Ovary (tissue), 9 donors: Measurements from ENCODE around the gene HK3. TPM values are rescaled to one million over a fixed set of nuclear protein-coding genes. Genes with fewer than 3 reads are reported as not detected.

ENCODE experiments used
- DNase-seq, 5 donors: peaks; one replicate each; pipeline ENCODE4 v3.0.0-alpha.2; 2019 to 2020
- H3K27ac ChIP-seq, 2 donors: fragments of 200-600 bp; one replicate each; pipeline versions ENCODE4 v1.5.1 to v1.8.0; 2019 to 2022
- H3K27me3 ChIP-seq: fragments of 200-600 bp; one replicate; pipeline ENCODE4 v1.8.0; 2022
- H3K36me3 ChIP-seq: fragments of 200-600 bp; sonication (generic); one replicate; pipeline ENCODE4 v1.5.1; 2019
- H3K4me1 ChIP-seq: one replicate; pipeline ENCODE4 v1.8.1; 2013; ENCODE audit warnings: mild to moderate bottlenecking, moderate library complexity; ENCODE audit not compliant: insufficient read depth
- H3K4me3 ChIP-seq: fragments of 200-600 bp; sonication (generic); one replicate; pipeline ENCODE4 v1.5.1; 2017
- H3K9me3 ChIP-seq, 2 donors: fragments of 200-600 bp in 1 of 2; sonication (generic) in 1 of 2; one replicate each; pipeline versions ENCODE4 v1.5.1 to v1.8.1; 2013 to 2019; ENCODE audit warnings: mild to moderate bottlenecking in 1 of 2, moderate library complexity in 1 of 2
- EP300 ChIP-seq: sonication (generic); formaldehyde crosslinking; IDR thresholded peaks from one replicate; pipeline ENCODE4 v1.6.1; 2017; ENCODE audit warnings: antibody characterized with exemption
- POLR2A ChIP-seq: fragments of 450-650 bp; IDR thresholded peaks from one replicate; pipeline ENCODE4 v1.6.1; 2017; ENCODE audit warnings: antibody characterized with exemption, mild to moderate bottlenecking, moderate library complexity
- WGBS, 3 donors: extraction: QIAGEN DNeasy Blood & Tissue Kit in 1 of 3; methylation state at CpG; one replicate each; pipeline versions ENCODE4 v1.1.5 to v1.1.7; 2013 to 2017; 5-methylcytosine and 5-hydroxymethylcytosine counted together
- intact Hi-C, 4 donors: fragments of 100-400 bp; cut with DNase I; formaldehyde crosslinking; loops; one replicate each; pipeline versions ENCODE4 v1.11.0 to v1.15.1; 2022 to 2023
- polyA plus RNA-seq, 2 donors: library from polyadenylated mRNA; stranded (reverse); fragments of 200-250 nt in 1 of 2; fragments of 350-450 nt in 1 of 2; fragmentation: Illumina TruSeq in 1 of 2; extraction: RNeasy Lipid Tissue Mini Kit (QIAGEN cat#74804) in 1 of 2; gene quantifications; one replicate each; pipeline ENCODE4 v1.2.3, GENCODE V29; 2013 to 2014
- total RNA-seq, 7 donors: library from RNA; depleted of rRNA in 2 of 7; stranded (reverse); fragments of >200 nt in 2 of 7; fragmentation: NEBNext Ultra II Directional in 3 of 7; extraction: Animal tissue kit (Norgen Biotek cat#: 25700) in 3 of 7; gene quantifications; one replicate each; pipeline versions ENCODE4 v1.1.0 to v1.2.4, GENCODE V29; 2016 to 2023
- TF ChIP-seq, protein P1 (sequence below), 3 donors: fragments of 450-650 bp in 2 of 3; fragments of 200-600 bp in 1 of 3; IDR thresholded peaks; one replicate each; pipeline versions ENCODE4 v1.5.1 to v1.8.0; 2016 to 2022; ENCODE audit warnings: antibody characterized with exemption in 3 of 3, mild to moderate bottlenecking in 1 of 3
- donor health status: DM: no; HTN: no; CAD: no; lungs with moderate emphysema.
- donor health status: DM: no; HTN: no; CAD: no.
- donor health status: Bipolar disorder and iron deficiency.
- donor health status: DM: yes; HTN: yes; CAD: no.
- donor health status: DM: no; HTN: no; CAD: no.
- donor health status: DM: yes; HTN: yes; CAD: no.

HK3 gene
- total and polyA plus RNA-seq, 9 donors = 0.61 to 9.9 (median 2.3) TPM

DNA sequence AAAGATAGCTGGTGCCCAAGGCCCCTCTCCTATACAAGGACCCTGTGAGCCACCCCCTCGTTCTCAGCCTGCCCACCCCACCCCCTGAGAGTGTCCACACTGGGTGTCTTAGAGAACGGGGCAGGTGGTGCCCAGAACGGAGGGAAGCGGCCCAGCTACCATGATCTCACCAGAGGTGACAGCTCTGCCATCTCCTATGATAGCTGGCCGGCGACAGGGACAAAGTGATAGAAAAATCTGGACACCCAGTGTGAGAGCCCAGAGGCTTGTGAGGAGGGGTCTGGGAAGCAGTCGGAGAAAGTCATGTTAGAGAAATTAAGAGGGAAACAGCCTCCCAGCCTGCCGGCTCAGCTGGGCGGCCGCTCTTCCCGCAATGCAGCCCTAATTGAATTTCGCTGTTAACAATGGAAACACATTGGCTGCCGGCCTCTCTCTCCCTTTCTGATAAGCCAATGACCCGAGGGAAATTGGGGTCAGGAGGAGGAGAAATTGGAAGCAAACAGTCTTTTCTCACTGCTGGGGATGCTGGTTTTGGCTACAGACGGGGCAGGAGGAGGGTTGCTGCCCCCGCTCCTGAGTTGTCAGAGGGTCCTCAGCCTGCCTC, 32.3 kb downstream of the HK3 start:
- Histone ChIP-seq H3K4me1 (no peaks in the 10 kb centered on the region), H3K4me3 (no peak overlapping the region), H3K27ac (no peak overlapping the region), H3K9me3 (no peaks in the 10 kb centered on the region), H3K36me3 (no peaks in the 10 kb centered on the region), H3K27me3 (no peaks in the 10 kb centered on the region)
- WGBS, 3 donors = 12 to 15% (median 15%) methylated on average over 16 of the region's 16 CpGs
- no peak for DNase-seq
- no peak for TF ChIP-seq EP300
- no peak for TF ChIP-seq POLR2A
- TF ChIP-seq, protein P1, sequence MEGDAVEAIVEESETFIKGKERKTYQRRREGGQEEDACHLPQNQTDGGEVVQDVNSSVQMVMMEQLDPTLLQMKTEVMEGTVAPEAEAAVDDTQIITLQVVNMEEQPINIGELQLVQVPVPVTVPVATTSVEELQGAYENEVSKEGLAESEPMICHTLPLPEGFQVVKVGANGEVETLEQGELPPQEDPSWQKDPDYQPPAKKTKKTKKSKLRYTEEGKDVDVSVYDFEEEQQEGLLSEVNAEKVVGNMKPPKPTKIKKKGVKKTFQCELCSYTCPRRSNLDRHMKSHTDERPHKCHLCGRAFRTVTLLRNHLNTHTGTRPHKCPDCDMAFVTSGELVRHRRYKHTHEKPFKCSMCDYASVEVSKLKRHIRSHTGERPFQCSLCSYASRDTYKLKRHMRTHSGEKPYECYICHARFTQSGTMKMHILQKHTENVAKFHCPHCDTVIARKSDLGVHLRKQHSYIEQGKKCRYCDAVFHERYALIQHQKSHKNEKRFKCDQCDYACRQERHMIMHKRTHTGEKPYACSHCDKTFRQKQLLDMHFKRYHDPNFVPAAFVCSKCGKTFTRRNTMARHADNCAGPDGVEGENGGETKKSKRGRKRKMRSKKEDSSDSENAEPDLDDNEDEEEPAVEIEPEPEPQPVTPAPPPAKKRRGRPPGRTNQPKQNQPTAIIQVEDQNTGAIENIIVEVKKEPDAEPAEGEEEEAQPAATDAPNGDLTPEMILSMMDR (IDR thresholded peaks at IDR 0.05) = no peak
- intact Hi-C loops = no loop called here

DNA sequence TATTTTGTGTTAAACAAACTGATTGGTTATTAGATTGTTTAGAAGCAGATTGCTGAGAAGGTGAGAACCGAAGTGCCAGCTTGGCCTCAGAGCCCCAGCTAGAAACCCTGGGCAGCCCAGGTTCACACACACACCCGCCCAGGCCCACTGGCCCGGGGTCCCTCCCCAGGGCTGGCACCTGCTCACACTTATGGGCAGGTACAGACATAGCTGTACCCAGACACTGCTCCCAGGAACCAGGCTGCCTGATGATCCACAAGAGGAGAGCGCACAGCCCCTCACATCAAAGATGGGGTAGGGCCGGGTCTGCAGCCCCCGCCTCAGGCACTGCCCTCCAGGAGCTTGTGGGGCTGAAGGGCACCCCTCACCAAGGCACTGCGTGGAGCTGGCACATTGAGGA, 33.2 kb downstream of the HK3 start:
- no peaks in the 10 kb centered on the region for H3K27me3 ChIP-seq
- 71 to 83% (median 72%) methylated on average over 7 of the region's 7 CpGs for WGBS, 3 donors

DNA sequence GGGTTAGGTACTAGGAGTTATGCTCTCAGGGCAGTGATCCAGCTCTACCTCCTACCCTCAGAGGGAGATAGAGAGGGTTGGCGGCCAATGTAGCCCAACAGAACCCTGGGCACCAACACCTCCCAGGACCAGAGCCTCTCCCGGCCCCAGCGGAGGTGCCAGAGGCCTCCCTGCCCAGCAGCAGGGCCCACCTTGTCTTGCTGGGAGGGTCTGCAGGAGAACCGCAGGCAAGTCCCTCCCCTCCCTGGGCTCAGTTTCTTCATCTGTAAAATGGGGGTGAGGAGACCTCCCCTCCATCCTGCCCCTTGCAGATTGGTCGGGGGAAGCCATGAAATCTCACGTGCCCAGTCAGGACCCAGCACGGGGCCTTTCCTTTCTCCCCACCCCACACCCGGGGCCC, 34.4 kb downstream of the HK3 start:
- H3K27me3 ChIP-seq = no peaks in the 10 kb centered on the region

More for the DNA sequence above, 33.2 kb downstream of the HK3 start:
- TF ChIP-seq, protein P1 (IDR thresholded peaks at IDR 0.05) = no peak
- TF ChIP-seq POLR2A = no peak
- H3K36me3 ChIP-seq = no peaks in the 10 kb centered on the region
- no peaks in the 10 kb centered on the region for H3K9me3 ChIP-seq
- DNase-seq = no peak
- no peak overlapping the region for H3K4me3 ChIP-seq
- intact Hi-C loops = no loop called here
- H3K4me1 ChIP-seq = no peaks in the 10 kb centered on the region
- no peak overlapping the region for H3K27ac ChIP-seq

DNA sequence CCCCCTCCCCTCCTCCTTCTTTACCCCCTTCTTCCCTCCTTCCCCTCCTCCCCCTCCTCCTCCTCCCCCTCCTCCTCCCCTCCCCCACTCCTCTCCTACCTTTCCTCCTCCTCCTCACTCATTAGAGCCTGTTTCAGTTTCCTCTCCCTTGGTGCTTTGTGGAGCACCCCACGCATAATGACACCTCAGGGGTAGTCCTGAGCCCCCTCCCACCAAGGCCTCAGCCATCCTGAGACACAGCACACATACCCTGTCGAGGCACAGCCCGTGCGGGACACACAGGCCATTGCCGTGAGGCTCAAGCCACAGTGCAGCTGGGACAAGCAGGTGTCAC, 35.4 kb downstream of the HK3 start:
- Histone ChIP-seq H3K36me3 (no peaks in the 10 kb centered on the region), H3K9me3 (no peaks in the 10 kb centered on the region), H3K27me3 (no peaks in the 10 kb centered on the region), H3K27ac (no peak overlapping the region), H3K4me1 (no peaks in the 10 kb centered on the region), H3K4me3 (no peak overlapping the region)
- DNase-seq = no peak
- TF ChIP-seq EP300 = no peak
- TF ChIP-seq, protein P1 (IDR thresholded peaks at IDR 0.05) = no peak
- TF ChIP-seq POLR2A = no peak
- WGBS, 3 donors = 18 to 51% (median 24%) methylated on average over 5 of the region's 5 CpGs
- intact Hi-C loops = no loop called here

More for the DNA sequence above, 34.4 kb downstream of the HK3 start:
- H3K4me1 ChIP-seq = no peaks in the 10 kb centered on the region
- H3K4me3 ChIP-seq = no peak overlapping the region
- intact Hi-C loops = no loop called here
- H3K9me3 ChIP-seq = no peaks in the 10 kb centered on the region
- no peak for DNase-seq
- no peak overlapping the region for H3K27ac ChIP-seq
- no peaks in the 10 kb centered on the region for H3K36me3 ChIP-seq
- 82 to 87% (median 84%) methylated on average over 8 of the region's 8 CpGs for WGBS, 3 donors
- TF ChIP-seq, protein P1 (IDR thresholded peaks at IDR 0.05) = no peak
- no peak for TF ChIP-seq EP300
- no peak for TF ChIP-seq POLR2A
